Measurements from ENCODE around the gene LUZP4. TPM values are rescaled to one million over a fixed set of nuclear protein-coding genes. Genes with fewer than 3 reads are reported as not detected.

LUZP4 gene
- total and polyA plus RNA-seq, 5 donors from 2014 or later: not detected

GRCh38 chrX:115264009-115264408, 25.5 kb upstream of the LUZP4 start:
- Mint-ChIP-seq H3K27me3 (no peaks in the 10 kb centered on the region), H3K36me3 (no peaks in the 10 kb centered on the region), H3K9me3 (peaks cover 0 to 4% (median 0%) of the 10 kb centered on the region in 7 donors), H3K4me3 (no peak overlapping the region), H3K4me1 (no peaks in the 10 kb centered on the region), H3K27ac (no peak overlapping the region)
- H3K27me3 ChIP-seq (ENCODE audit: control insufficient read depth, insufficient read depth, low read length): no peaks in the 10 kb centered on the region
- no peak overlapping the region for H3K4me3 ChIP-seq (ENCODE audit: low read depth, low read length)
- no peaks in the 10 kb centered on the region for H3K4me1 ChIP-seq (ENCODE audit: control insufficient read depth, insufficient read depth, low read length, poor library complexity, severe bottlenecking)
- H3K9me3 ChIP-seq (ENCODE audit: control insufficient read depth in 2 of 2, low read length in 2 of 2): no peaks in the 10 kb centered on the region
- no peak overlapping the region for H3K27ac ChIP-seq (ENCODE audit: insufficient read depth, low read length, poor library complexity, severe bottlenecking)
- DNase-seq: no peak
- H3K36me3 ChIP-seq (ENCODE audit: control insufficient read depth, insufficient read depth, low read length): no peaks in the 10 kb centered on the region
- ATAC-seq (ENCODE audit: low read depth in 2 of 2): no peak

- Mint-ChIP-seq H3K4me3 (no peak overlapping the region), H3K27me3 (no peaks in the 10 kb centered on the region)
Measured at GRCh38 chrX:115266300-115266699, 23.2 kb upstream of the LUZP4 start.

GRCh38 chrX:115268421-115268820, 21.1 kb upstream of the LUZP4 start:
- Mint-ChIP-seq H3K4me3 (no peak overlapping the region), H3K9me3 (peaks cover 0 to 4% (median 0%) of the 10 kb centered on the region in 7 donors), H3K27me3 (no peaks in the 10 kb centered on the region), H3K4me1 (no peaks in the 10 kb centered on the region), H3K27ac (no peak overlapping the region), H3K36me3 (no peaks in the 10 kb centered on the region)
- H3K4me1 ChIP-seq (ENCODE audit: control insufficient read depth, insufficient read depth, low read length, poor library complexity, severe bottlenecking): no peaks in the 10 kb centered on the region
- DNase-seq (peak in 1 of 3 donors; percentile 1), ATAC-seq (ENCODE audit: low read depth in 2 of 2) (no peak)
- no peak overlapping the region for H3K27ac ChIP-seq (ENCODE audit: insufficient read depth, low read length, poor library complexity, severe bottlenecking)
- no peaks in the 10 kb centered on the region for H3K9me3 ChIP-seq (ENCODE audit: control insufficient read depth in 2 of 2, low read length in 2 of 2)
- no peaks in the 10 kb centered on the region for H3K36me3 ChIP-seq (ENCODE audit: control insufficient read depth, insufficient read depth, low read length)
- no peak overlapping the region for H3K4me3 ChIP-seq (ENCODE audit: low read depth, low read length)
- no peaks in the 10 kb centered on the region for H3K27me3 ChIP-seq (ENCODE audit: control insufficient read depth, insufficient read depth, low read length)

More at GRCh38 chrX:115266300-115266699, 23.2 kb upstream of the LUZP4 start:
- H3K4me1 Mint-ChIP-seq: no peaks in the 10 kb centered on the region
- Histone ChIP-seq H3K27ac (ENCODE audit: insufficient read depth, low read length, poor library complexity, severe bottlenecking) (no peak overlapping the region), H3K4me1 (ENCODE audit: control insufficient read depth, insufficient read depth, low read length, poor library complexity, severe bottlenecking) (no peaks in the 10 kb centered on the region), H3K9me3 (ENCODE audit: control insufficient read depth in 2 of 2, low read length in 2 of 2) (no peaks in the 10 kb centered on the region), H3K36me3 (ENCODE audit: control insufficient read depth, insufficient read depth, low read length) (no peaks in the 10 kb centered on the region), H3K4me3 (ENCODE audit: low read depth, low read length) (no peak overlapping the region), H3K27me3 (ENCODE audit: control insufficient read depth, insufficient read depth, low read length) (no peaks in the 10 kb centered on the region)
- H3K36me3 Mint-ChIP-seq: no peaks in the 10 kb centered on the region
- ATAC-seq (ENCODE audit: low read depth in 2 of 2) (no peak), DNase-seq (no peak)
- no peak overlapping the region for H3K27ac Mint-ChIP-seq
- peaks cover 0 to 4% (median under 1%) of the 10 kb centered on the region in 7 donors for H3K9me3 Mint-ChIP-seq

- Histone ChIP-seq H3K27ac (ENCODE audit: insufficient read depth, low read length, poor library complexity, severe bottlenecking) (no peak overlapping the region), H3K4me3 (ENCODE audit: low read depth, low read length) (no peak overlapping the region), H3K9me3 (ENCODE audit: control insufficient read depth in 2 of 2, low read length in 2 of 2) (no peaks in the 10 kb centered on the region), H3K4me1 (ENCODE audit: control insufficient read depth, insufficient read depth, low read length, poor library complexity, severe bottlenecking) (no peaks in the 10 kb centered on the region), H3K27me3 (ENCODE audit: control insufficient read depth, insufficient read depth, low read length) (no peaks in the 10 kb centered on the region), H3K36me3 (ENCODE audit: control insufficient read depth, insufficient read depth, low read length) (no peaks in the 10 kb centered on the region)
- H3K9me3 Mint-ChIP-seq: peaks cover 0 to 4% (median 0%) of the 10 kb centered on the region in 7 donors
- ATAC-seq (ENCODE audit: low read depth in 2 of 2): no peak
- no peaks in the 10 kb centered on the region for H3K4me1 Mint-ChIP-seq
- no peaks in the 10 kb centered on the region for H3K36me3 Mint-ChIP-seq
- H3K4me3 Mint-ChIP-seq: no peak overlapping the region
- H3K27me3 Mint-ChIP-seq: no peaks in the 10 kb centered on the region
- H3K27ac Mint-ChIP-seq: no peak overlapping the region
- no peak for DNase-seq
Measured at GRCh38 chrX:115269051-115269683, 20.3 kb upstream of the LUZP4 start.

GRCh38 chrX:115284877-115285276, 4.6 kb upstream of the LUZP4 start:
- Mint-ChIP-seq H3K27ac (no peak overlapping the region), H3K27me3 (no peaks in the 10 kb centered on the region), H3K9me3 (peaks cover 0 to 6% (median 0%) of the 10 kb centered on the region in 7 donors), H3K4me1 (no peaks in the 10 kb centered on the region), H3K36me3 (no peaks in the 10 kb centered on the region), H3K4me3 (no peak overlapping the region)
- Histone ChIP-seq H3K27ac (ENCODE audit: insufficient read depth, low read length, poor library complexity, severe bottlenecking) (no peak overlapping the region), H3K4me3 (ENCODE audit: low read depth, low read length) (no peak overlapping the region), H3K27me3 (ENCODE audit: control insufficient read depth, insufficient read depth, low read length) (no peaks in the 10 kb centered on the region), H3K4me1 (ENCODE audit: control insufficient read depth, insufficient read depth, low read length, poor library complexity, severe bottlenecking) (no peaks in the 10 kb centered on the region), H3K36me3 (ENCODE audit: control insufficient read depth, insufficient read depth, low read length) (no peaks in the 10 kb centered on the region), H3K9me3 (ENCODE audit: control insufficient read depth in 2 of 2, low read length in 2 of 2) (no peaks in the 10 kb centered on the region)
- ATAC-seq (ENCODE audit: low read depth in 2 of 2) (no peak), DNase-seq (no peak)

GRCh38 chrX:115297189-115297588, 7.7 kb downstream of the LUZP4 start:
- no peaks in the 10 kb centered on the region for H3K4me1 ChIP-seq (ENCODE audit: control insufficient read depth, insufficient read depth, low read length, poor library complexity, severe bottlenecking)
- Mint-ChIP-seq H3K36me3 (no peaks in the 10 kb centered on the region), H3K27me3 (no peaks in the 10 kb centered on the region), H3K4me1 (no peaks in the 10 kb centered on the region), H3K9me3 (peaks cover 0 to 5% (median 0%) of the 10 kb centered on the region in 7 donors), H3K4me3 (no peak overlapping the region), H3K27ac (no peak overlapping the region)
- no peaks in the 10 kb centered on the region for H3K27me3 ChIP-seq (ENCODE audit: control insufficient read depth, insufficient read depth, low read length)
- no peak overlapping the region for H3K27ac ChIP-seq (ENCODE audit: insufficient read depth, low read length, poor library complexity, severe bottlenecking)
- H3K4me3 ChIP-seq (ENCODE audit: low read depth, low read length): no peak overlapping the region
- no peaks in the 10 kb centered on the region for H3K9me3 ChIP-seq (ENCODE audit: control insufficient read depth in 2 of 2, low read length in 2 of 2)
- no peaks in the 10 kb centered on the region for H3K36me3 ChIP-seq (ENCODE audit: control insufficient read depth, insufficient read depth, low read length)
- DNase-seq (no peak), ATAC-seq (ENCODE audit: low read depth in 2 of 2) (no peak)

GRCh38 chrX:115311139-115311538, 21.6 kb downstream of the LUZP4 start:
- no peaks in the 10 kb centered on the region for H3K27me3 ChIP-seq (ENCODE audit: control insufficient read depth, insufficient read depth, low read length)
- no peaks in the 10 kb centered on the region for H3K36me3 ChIP-seq (ENCODE audit: control insufficient read depth, insufficient read depth, low read length)
- no peak overlapping the region for H3K4me3 Mint-ChIP-seq
- no peaks in the 10 kb centered on the region for H3K9me3 ChIP-seq (ENCODE audit: control insufficient read depth in 2 of 2, low read length in 2 of 2)
- no peaks in the 10 kb centered on the region for H3K4me1 ChIP-seq (ENCODE audit: control insufficient read depth, insufficient read depth, low read length, poor library complexity, severe bottlenecking)
- H3K4me3 ChIP-seq (ENCODE audit: low read depth, low read length): no peak overlapping the region
- no peaks in the 10 kb centered on the region for H3K4me1 Mint-ChIP-seq
- H3K27me3 Mint-ChIP-seq: no peaks in the 10 kb centered on the region
- no peak overlapping the region for H3K27ac ChIP-seq (ENCODE audit: insufficient read depth, low read length, poor library complexity, severe bottlenecking)
- no peaks in the 10 kb centered on the region for H3K36me3 Mint-ChIP-seq
- peaks cover 0 to 3% (median 0%) of the 10 kb centered on the region in 7 donors for H3K9me3 Mint-ChIP-seq
- ATAC-seq (ENCODE audit: low read depth in 2 of 2) (no peak), DNase-seq (no peak)
- no peak overlapping the region for H3K27ac Mint-ChIP-seq

GRCh38 chrX:115311601-115312001, 22.1 kb downstream of the LUZP4 start:
- ATAC-seq (ENCODE audit: low read depth in 2 of 2) (no peak), DNase-seq (no peak)
- H3K9me3 Mint-ChIP-seq: peaks cover 0 to 3% (median 0%) of the 10 kb centered on the region in 7 donors

More at GRCh38 chrX:115311601-115312001, 22.1 kb downstream of the LUZP4 start:
- Histone ChIP-seq H3K36me3 (ENCODE audit: control insufficient read depth, insufficient read depth, low read length) (no peaks in the 10 kb centered on the region), H3K4me3 (ENCODE audit: low read depth, low read length) (no peak overlapping the region), H3K4me1 (ENCODE audit: control insufficient read depth, insufficient read depth, low read length, poor library complexity, severe bottlenecking) (no peaks in the 10 kb centered on the region), H3K27ac (ENCODE audit: insufficient read depth, low read length, poor library complexity, severe bottlenecking) (no peak overlapping the region), H3K9me3 (ENCODE audit: control insufficient read depth in 2 of 2, low read length in 2 of 2) (no peaks in the 10 kb centered on the region), H3K27me3 (ENCODE audit: control insufficient read depth, insufficient read depth, low read length) (no peaks in the 10 kb centered on the region)
- no peak overlapping the region for H3K27ac Mint-ChIP-seq
- H3K4me1 Mint-ChIP-seq: no peaks in the 10 kb centered on the region
- no peaks in the 10 kb centered on the region for H3K27me3 Mint-ChIP-seq
- no peaks in the 10 kb centered on the region for H3K36me3 Mint-ChIP-seq
- no peak overlapping the region for H3K4me3 Mint-ChIP-seq
